GM12892 (cell line): Measurements from ENCODE around the gene FBXO44.

ENCODE experiments used
- POLR2A ChIP-seq: IDR thresholded peaks from 2 replicates; pipeline ENCODE4 v1.6.1; 2011; ENCODE audit warnings: low read depth, low read length, control low read depth
- POLR2AphosphoS5 ChIP-seq: IDR thresholded peaks from 2 replicates; pipeline ENCODE4 v1.6.1; 2011; ENCODE audit warnings: low read depth, low read length, control low read depth

DNA sequence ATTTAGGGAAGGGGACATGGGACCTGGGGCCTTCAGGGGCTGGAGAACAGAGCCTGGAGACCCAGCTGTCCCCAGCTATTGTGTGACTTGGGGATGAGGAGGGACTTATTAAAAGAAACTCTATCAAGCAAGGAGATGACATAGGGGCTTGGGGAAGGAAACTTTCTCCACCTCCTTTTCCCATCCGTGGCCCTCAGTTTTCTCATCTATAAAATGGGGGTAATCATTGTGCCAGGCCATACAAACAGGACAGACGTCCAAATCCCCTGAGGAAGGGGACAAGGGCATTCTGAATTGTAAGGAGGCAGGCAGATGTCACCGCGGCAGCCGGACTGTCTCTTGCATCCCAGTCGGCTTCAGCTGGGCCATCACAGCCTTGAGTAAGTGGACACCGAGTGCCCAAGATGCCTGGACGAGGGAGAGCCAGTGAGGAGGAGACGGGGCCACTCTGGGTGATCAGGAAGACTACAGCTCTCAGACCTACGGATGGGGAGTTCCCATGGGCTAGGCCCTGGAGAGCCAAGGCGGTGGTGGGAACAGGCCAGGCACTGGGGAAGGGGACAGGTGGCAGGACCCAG is 2.4 kb upstream of the FBXO44 start:
- TF ChIP-seq POLR2AphosphoS5, result no peak
- TF ChIP-seq POLR2A, result no peak
